Gastrocnemius medialis (tissue), 4 donors: ENCODE measurements around the gene SUCLA2.

Experiments
- POLR2A ChIP-seq, 2 donors: fragments of 450-650 bp; IDR thresholded peaks; one replicate each; pipeline ENCODE4 v1.6.1; 2017; ENCODE audit warnings: antibody characterized with exemption in 2 of 2, mild to moderate bottlenecking in 2 of 2, moderate library complexity in 2 of 2
- TF ChIP-seq, protein P1 (sequence below), 5 experiments: fragments of 450-650 bp in 3 of 5; fragments of 200-600 bp in 2 of 5; sonication (generic) in 2 of 5; IDR thresholded peaks in 4 of 5; conservative IDR thresholded peaks in 1 of 5; 1 replicate in 4 of 5; 2 replicates in 1 of 5; pipeline ENCODE4 v1.5.1; 2016 to 2019; ENCODE audit warnings: antibody characterized with exemption in 5 of 5, mild to moderate bottlenecking in 3 of 5, moderate library complexity in 3 of 5

DNA sequence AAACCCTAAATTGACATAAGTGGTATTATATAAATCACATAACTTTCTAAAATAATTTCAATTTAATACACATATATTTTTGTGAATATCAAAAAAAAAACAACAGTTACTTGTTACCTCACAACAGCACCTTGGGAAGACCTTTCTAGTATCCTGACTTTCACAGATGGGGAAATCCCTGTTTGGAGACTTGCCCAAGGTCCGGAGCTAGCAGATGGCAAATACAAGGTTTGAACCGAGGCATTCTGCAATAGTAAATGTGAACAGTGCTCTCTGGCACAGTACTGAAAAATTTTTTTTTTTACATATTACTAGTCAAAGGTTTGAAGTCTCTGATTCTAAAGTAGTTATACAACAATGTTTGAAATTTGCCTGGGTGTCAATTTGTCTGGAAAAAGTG, 104.5 kb downstream of the SUCLA2 start:
- TF ChIP-seq POLR2A (IDR thresholded peaks at IDR 0.05), result no peak
- TF ChIP-seq, protein P1, sequence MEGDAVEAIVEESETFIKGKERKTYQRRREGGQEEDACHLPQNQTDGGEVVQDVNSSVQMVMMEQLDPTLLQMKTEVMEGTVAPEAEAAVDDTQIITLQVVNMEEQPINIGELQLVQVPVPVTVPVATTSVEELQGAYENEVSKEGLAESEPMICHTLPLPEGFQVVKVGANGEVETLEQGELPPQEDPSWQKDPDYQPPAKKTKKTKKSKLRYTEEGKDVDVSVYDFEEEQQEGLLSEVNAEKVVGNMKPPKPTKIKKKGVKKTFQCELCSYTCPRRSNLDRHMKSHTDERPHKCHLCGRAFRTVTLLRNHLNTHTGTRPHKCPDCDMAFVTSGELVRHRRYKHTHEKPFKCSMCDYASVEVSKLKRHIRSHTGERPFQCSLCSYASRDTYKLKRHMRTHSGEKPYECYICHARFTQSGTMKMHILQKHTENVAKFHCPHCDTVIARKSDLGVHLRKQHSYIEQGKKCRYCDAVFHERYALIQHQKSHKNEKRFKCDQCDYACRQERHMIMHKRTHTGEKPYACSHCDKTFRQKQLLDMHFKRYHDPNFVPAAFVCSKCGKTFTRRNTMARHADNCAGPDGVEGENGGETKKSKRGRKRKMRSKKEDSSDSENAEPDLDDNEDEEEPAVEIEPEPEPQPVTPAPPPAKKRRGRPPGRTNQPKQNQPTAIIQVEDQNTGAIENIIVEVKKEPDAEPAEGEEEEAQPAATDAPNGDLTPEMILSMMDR (IDR thresholded peaks at IDR 0.05 in 4 of 5, conservative IDR thresholded peaks at IDR 0.05 in 1 of 5), result no peak
